Neural progenitor cell (in vitro differentiated cells): Measurements from ENCODE around the gene AGXT. TPM values are rescaled to one million over a fixed set of nuclear protein-coding genes. Genes with fewer than 3 reads are reported as not detected.

Experiments
- DNase-seq: peaks from one replicate; pipeline ENCODE4 v3.0.0-alpha.2; 2016; ENCODE audit warnings: low spot score
- H2AFZ ChIP-seq: fragments of 200-600 bp; sonication (generic); replicated peaks from 2 replicates; pipeline ENCODE4 v1.6.1; 2016; ENCODE audit warnings: antibody characterized with exemption
- H3F3A ChIP-seq: fragments of 200-600 bp; sonication (generic); 2 replicates; pipeline ENCODE4 v1.6.1; 2016; ENCODE audit warnings: antibody characterized with exemption, low read depth
- H3K27ac ChIP-seq: fragments of 200-600 bp; sonication (generic); 2 replicates; pipeline ENCODE4 v1.5.1; 2016; ENCODE audit warnings: mild to moderate bottlenecking
- H3K27me3 ChIP-seq: fragments of 200-600 bp; sonication (generic); 2 replicates; pipeline ENCODE4 v1.6.1; 2016; ENCODE audit warnings: mild to moderate bottlenecking, moderate library complexity
- H3K36me3 ChIP-seq: fragments of 200-600 bp; sonication (generic); 2 replicates; pipeline ENCODE4 v1.5.1; 2016
- H3K4me1 ChIP-seq: fragments of 200-600 bp; sonication (generic); 2 replicates; pipeline ENCODE4 v1.6.1; 2016; ENCODE audit warnings: mixed run types
- H3K4me2 ChIP-seq: fragments of 200-600 bp; sonication (generic); 2 replicates; pipeline ENCODE4 v1.6.1; 2016
- H3K4me3 ChIP-seq: fragments of 200-600 bp; sonication (generic); 2 replicates; pipeline ENCODE4 v1.5.1; 2016
- H3K79me2 ChIP-seq: fragments of 200-600 bp; sonication (generic); 2 replicates; pipeline ENCODE4 v1.6.1; 2016; ENCODE audit warnings: low read depth
- H3K9ac ChIP-seq: fragments of 200-600 bp; sonication (generic); 2 replicates; pipeline ENCODE4 v1.6.1; 2016
- H3K9me3 ChIP-seq: fragments of 200-600 bp; sonication (generic); 2 replicates; pipeline ENCODE4 v1.5.1; 2016; ENCODE audit warnings: low read depth
- H4K20me1 ChIP-seq: fragments of 200-600 bp; sonication (generic); 2 replicates; pipeline ENCODE4 v1.6.1; 2016; ENCODE audit warnings: low read depth
- H3K27ac Mint-ChIP-seq: 3 replicates; pipeline ENCODE4 v1.8.0; 2021; ENCODE audit warnings: mixed read lengths
- H3K27me3 Mint-ChIP-seq: 2 replicates; pipeline ENCODE4 v1.8.0; 2022; ENCODE audit warnings: low read depth, mild to moderate bottlenecking, inconsistent platforms, moderate library complexity, mixed read lengths; ENCODE audit not compliant: insufficient read depth
- H3K36me3 Mint-ChIP-seq: 3 replicates; pipeline ENCODE4 v1.8.0; 2021; ENCODE audit warnings: mixed read lengths
- H3K4me1 Mint-ChIP-seq: 3 replicates; pipeline ENCODE4 v1.8.0; 2021; ENCODE audit warnings: mixed read lengths
- H3K4me3 Mint-ChIP-seq: 3 replicates; pipeline ENCODE4 v1.8.0; 2021; ENCODE audit warnings: mild to moderate bottlenecking, moderate library complexity, mixed read lengths
- H3K9me3 Mint-ChIP-seq: 3 replicates; pipeline ENCODE4 v1.8.0; 2020; ENCODE audit warnings: mixed read lengths
- CTCF ChIP-seq: fragments of 200-600 bp; sonication (generic); IDR thresholded peaks from 2 replicates; pipeline ENCODE4 v1.5.1; 2017; ENCODE audit warnings: antibody characterized with exemption, mild to moderate bottlenecking
- EZH2 ChIP-seq: fragments of 200-600 bp; sonication (generic); IDR thresholded peaks from 2 replicates; pipeline ENCODE4 v1.6.1; 2017; ENCODE audit warnings: antibody characterized with exemption, mild to moderate bottlenecking, moderate library complexity
- EZH2phosphoT487 ChIP-seq: fragments of 200-600 bp; sonication (generic); IDR thresholded peaks from 2 replicates; pipeline ENCODE4 v1.6.1; 2017; ENCODE audit warnings: antibody characterized with exemption
- total RNA-seq: library from RNA; depleted of rRNA; stranded (reverse); fragments of >200 nt; gene quantifications from 2 replicates; pipeline ENCODE4 v1.2.3, GENCODE V29; 2015; ENCODE audit warnings: low replicate concordance

Gene AGXT
- total RNA-seq, 1 donor from 2014 or later, result not detected

GRCh38 chr2:240917009-240917683 is 48.5 kb downstream of the AGXT start:
- Histone ChIP-seq H3K79me2 (no peaks in the 10 kb centered on the region), H3K4me2 (peak overlapping the region; percentile 72), H3K4me3 (peak overlapping the region; percentile 31), H2AFZ (no peak overlapping the region), H3K4me1 (peaks cover 12% of the 10 kb centered on the region), H3K36me3 (no peaks in the 10 kb centered on the region), H3K9me3 (no peaks in the 10 kb centered on the region), H4K20me1 (no peaks in the 10 kb centered on the region), H3K27ac (no peak overlapping the region), H3K27me3 (peaks cover 27% of the 10 kb centered on the region), H3K9ac (no peak overlapping the region), H3F3A (no peaks in the 10 kb centered on the region)
- Mint-ChIP-seq H3K27ac (no peak overlapping the region), H3K4me3 (no peak overlapping the region), H3K27me3 (peaks cover 12% of the 10 kb centered on the region), H3K9me3 (no peaks in the 10 kb centered on the region), H3K36me3 (no peaks in the 10 kb centered on the region), H3K4me1 (no peaks in the 10 kb centered on the region)
- DNase-seq, result no peak
- TF ChIP-seq CTCF (no peak), EZH2phosphoT487 (no peak), EZH2 (no peak)

DNA sequence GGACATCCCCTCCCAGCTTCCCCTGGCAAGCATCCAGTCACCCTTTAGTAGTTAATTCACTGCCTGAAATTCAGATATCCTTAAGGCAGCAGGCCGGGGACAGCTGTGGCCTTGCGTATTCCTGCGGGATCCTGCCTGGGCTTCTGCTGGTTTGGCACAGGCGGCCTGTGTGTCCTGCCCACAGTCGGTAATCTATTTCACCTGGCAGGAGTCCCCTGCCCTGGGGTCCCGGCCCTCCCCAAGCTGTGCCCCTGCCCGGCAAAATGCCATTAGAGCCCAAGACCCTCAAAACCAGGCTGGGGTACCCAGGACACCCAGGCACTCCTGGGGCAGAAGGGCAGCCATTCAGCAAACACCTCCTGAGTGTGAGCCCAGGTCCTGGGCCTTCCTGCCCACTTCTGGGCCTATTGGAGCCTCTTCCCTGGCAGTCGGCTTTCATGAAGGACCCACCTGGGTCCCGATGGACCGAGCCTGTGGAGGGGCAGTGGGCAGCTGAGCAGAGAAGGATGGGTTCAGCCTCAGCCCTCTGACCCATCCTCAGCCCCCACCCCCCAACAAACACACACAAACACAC is 49.1 kb downstream of the AGXT start:
- Histone ChIP-seq H3K4me3 (no peak overlapping the region), H4K20me1 (no peaks in the 10 kb centered on the region), H3K4me1 (peaks cover 12% of the 10 kb centered on the region), H3K79me2 (no peaks in the 10 kb centered on the region), H3K27me3 (peaks cover 27% of the 10 kb centered on the region), H2AFZ (no peak overlapping the region), H3F3A (no peaks in the 10 kb centered on the region), H3K36me3 (no peaks in the 10 kb centered on the region), H3K4me2 (no peak overlapping the region), H3K9me3 (no peaks in the 10 kb centered on the region), H3K9ac (no peak overlapping the region), H3K27ac (no peak overlapping the region)
- H3K4me1 Mint-ChIP-seq, result no peaks in the 10 kb centered on the region
- H3K36me3 Mint-ChIP-seq, result no peaks in the 10 kb centered on the region
- no peak overlapping the region for H3K27ac Mint-ChIP-seq
- H3K9me3 Mint-ChIP-seq, result no peaks in the 10 kb centered on the region
- H3K27me3 Mint-ChIP-seq, result peaks cover 11% of the 10 kb centered on the region
- DNase-seq, result no peak
- no peak overlapping the region for H3K4me3 Mint-ChIP-seq
- TF ChIP-seq CTCF, result no peak
- TF ChIP-seq EZH2phosphoT487, result no peak
- TF ChIP-seq EZH2, result no peak

DNA sequence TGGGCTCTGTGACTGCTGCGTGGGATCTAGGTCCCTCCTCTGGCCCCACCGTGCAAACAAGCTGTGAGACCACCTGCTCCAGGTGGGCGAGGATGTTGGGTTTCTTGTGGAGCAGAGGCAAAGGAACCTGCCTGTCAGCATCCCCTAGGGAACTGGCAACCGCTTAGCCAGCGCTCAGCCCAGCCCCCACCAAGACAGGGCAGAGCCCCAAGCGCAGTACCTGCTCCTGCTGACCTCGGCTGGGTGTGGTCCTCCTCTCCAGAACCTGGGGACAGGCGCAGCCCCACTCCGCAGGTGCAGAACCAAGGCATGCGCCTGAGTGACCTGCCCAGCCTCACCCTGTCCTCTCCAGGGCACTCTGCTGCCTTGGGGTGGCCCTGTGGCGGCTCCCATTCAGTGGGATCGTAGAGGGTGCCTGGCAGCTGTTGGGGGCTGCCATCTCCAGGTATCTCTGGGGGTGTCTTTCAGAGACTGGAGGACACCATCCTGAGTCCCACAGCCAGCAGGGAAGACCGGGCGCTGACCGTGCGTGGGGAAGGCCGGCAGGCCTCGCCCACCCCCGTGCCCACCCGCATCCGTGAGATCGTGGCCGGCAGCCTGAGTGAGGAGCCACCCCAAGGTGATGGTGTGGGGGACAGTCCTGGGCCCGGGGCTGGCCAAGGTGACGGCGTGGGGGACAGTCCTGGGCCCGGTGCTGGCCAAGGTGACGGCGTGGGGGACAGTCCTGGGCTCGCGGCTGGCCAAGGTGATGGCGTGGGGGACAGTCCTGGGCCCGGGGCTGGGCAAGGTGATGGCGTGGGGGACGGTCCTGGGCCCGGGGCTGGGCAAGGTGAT is 49.9 kb downstream of the AGXT start:
- Histone ChIP-seq H2AFZ (no peak overlapping the region), H3K4me3 (no peak overlapping the region), H3K4me2 (no peak overlapping the region), H3K9ac (no peak overlapping the region), H3F3A (no peaks in the 10 kb centered on the region), H3K27ac (no peak overlapping the region), H3K36me3 (no peaks in the 10 kb centered on the region), H3K9me3 (no peaks in the 10 kb centered on the region), H3K4me1 (peaks cover 12% of the 10 kb centered on the region), H3K27me3 (peaks cover 27% of the 10 kb centered on the region), H4K20me1 (no peaks in the 10 kb centered on the region), H3K79me2 (no peaks in the 10 kb centered on the region)
- Mint-ChIP-seq H3K9me3 (no peaks in the 10 kb centered on the region), H3K4me3 (no peak overlapping the region), H3K4me1 (no peaks in the 10 kb centered on the region), H3K36me3 (no peaks in the 10 kb centered on the region), H3K27me3 (peaks cover 6% of the 10 kb centered on the region), H3K27ac (no peak overlapping the region)
- TF ChIP-seq CTCF (no peak), EZH2phosphoT487 (no peak), EZH2 (no peak)
- DNase-seq, result no peak
